ENCODE measurements around the gene ACACB. TPM values are rescaled to one million over a fixed set of nuclear protein-coding genes. Genes with fewer than 3 reads are reported as not detected.

ACACB gene
- total RNA-seq, 1 donor from 2014 or later, result 15.4 TPM

DNA sequence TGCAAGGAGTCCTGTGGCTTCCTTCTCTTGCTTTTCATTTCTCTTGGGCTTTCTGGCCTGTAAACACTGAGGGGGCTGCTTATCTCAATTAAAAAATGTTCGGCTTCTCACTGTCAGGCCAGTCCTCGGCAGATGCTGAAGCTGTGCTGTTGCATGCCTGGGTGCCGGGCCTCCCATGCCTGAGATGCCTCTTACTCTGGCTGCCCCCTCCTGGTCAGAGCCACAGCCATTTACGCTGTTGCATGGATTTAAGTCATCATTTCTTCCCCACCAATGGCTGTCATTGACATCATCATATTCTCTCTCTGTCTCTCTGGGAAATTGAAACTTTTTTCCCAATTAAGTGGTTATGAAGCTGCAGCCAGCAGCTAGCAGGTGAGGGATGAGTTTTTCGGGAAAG lies 139.0 kb downstream of the ACACB start:
- Mint-ChIP-seq H3K27ac (no peak overlapping the region), H3K27me3 (ENCODE audit: low read depth) (no peaks in the 10 kb centered on the region), H3K4me1 (peaks cover 11% of the 10 kb centered on the region), H3K36me3 (peaks cover 18% of the 10 kb centered on the region), H3K4me3 (no peak overlapping the region), H3K9me3 (peaks cover 11% of the 10 kb centered on the region)
- TF ChIP-seq, protein P1, sequence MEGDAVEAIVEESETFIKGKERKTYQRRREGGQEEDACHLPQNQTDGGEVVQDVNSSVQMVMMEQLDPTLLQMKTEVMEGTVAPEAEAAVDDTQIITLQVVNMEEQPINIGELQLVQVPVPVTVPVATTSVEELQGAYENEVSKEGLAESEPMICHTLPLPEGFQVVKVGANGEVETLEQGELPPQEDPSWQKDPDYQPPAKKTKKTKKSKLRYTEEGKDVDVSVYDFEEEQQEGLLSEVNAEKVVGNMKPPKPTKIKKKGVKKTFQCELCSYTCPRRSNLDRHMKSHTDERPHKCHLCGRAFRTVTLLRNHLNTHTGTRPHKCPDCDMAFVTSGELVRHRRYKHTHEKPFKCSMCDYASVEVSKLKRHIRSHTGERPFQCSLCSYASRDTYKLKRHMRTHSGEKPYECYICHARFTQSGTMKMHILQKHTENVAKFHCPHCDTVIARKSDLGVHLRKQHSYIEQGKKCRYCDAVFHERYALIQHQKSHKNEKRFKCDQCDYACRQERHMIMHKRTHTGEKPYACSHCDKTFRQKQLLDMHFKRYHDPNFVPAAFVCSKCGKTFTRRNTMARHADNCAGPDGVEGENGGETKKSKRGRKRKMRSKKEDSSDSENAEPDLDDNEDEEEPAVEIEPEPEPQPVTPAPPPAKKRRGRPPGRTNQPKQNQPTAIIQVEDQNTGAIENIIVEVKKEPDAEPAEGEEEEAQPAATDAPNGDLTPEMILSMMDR (IDR thresholded peaks at IDR 0.05; ENCODE audit: unreplicated experiment), result no peak
- DNase-seq (ENCODE audit: low spot score in 2 of 2, unreplicated experiment in 2 of 2), result no peak

DNA sequence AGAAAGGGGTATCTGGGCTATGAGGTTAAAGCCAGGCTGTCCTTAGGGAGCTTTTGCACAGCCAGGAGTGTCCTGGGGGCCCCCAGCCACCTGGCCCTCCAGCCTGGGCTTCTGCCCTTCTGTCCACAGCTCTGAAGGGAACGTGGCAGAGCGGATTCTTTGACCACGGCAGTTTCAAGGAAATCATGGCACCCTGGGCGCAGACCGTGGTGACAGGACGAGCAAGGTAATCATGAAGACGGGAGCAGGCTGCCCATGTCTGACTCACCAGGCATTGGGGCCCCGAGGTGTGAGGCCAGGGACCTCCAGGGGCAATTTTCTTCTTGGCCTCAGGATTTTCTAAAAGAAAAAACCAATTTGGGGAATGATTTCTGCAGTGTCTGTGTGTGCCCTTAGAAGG lies 139.6 kb downstream of the ACACB start:
- peaks cover 5% of the 10 kb centered on the region for H3K4me1 Mint-ChIP-seq
- DNase-seq (ENCODE audit: low spot score in 2 of 2, unreplicated experiment in 2 of 2), result no peak
- H3K27ac Mint-ChIP-seq, result no peak overlapping the region
- H3K4me3 Mint-ChIP-seq, result no peak overlapping the region
- TF ChIP-seq, protein P1 (IDR thresholded peaks at IDR 0.05; ENCODE audit: unreplicated experiment), result no peak
- H3K36me3 Mint-ChIP-seq, result peaks cover 18% of the 10 kb centered on the region
- H3K27me3 Mint-ChIP-seq (ENCODE audit: low read depth), result no peaks in the 10 kb centered on the region
- H3K9me3 Mint-ChIP-seq, result peaks cover 11% of the 10 kb centered on the region

DNA sequence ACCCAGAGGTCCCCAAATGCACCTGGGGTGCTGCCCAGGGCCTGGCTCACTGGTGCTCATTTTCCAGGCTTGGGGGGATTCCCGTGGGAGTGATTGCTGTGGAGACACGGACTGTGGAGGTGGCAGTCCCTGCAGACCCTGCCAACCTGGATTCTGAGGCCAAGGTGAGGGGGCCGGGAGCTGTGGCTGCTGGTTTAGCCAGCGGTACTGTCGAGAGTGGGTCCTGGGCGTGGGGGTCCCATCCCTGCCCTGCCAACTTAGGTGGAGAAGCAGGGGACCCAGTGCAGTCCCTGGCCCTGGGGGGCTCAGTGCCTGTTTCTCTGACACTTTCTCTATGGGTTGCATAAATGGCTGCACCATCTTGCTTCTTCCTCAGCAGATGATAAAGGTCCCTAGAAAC lies 141.8 kb downstream of the ACACB start:
- TF ChIP-seq, protein P1 (IDR thresholded peaks at IDR 0.05; ENCODE audit: unreplicated experiment), result no peak
- no peak for DNase-seq (ENCODE audit: low spot score in 2 of 2, unreplicated experiment in 2 of 2)
- no peak overlapping the region for H3K27ac Mint-ChIP-seq
- H3K36me3 Mint-ChIP-seq, result peaks cover 15% of the 10 kb centered on the region
- no peak overlapping the region for H3K4me3 Mint-ChIP-seq
- H3K9me3 Mint-ChIP-seq, result peaks cover 11% of the 10 kb centered on the region
- no peaks in the 10 kb centered on the region for H3K4me1 Mint-ChIP-seq
- no peaks in the 10 kb centered on the region for H3K27me3 Mint-ChIP-seq (ENCODE audit: low read depth)

DNA sequence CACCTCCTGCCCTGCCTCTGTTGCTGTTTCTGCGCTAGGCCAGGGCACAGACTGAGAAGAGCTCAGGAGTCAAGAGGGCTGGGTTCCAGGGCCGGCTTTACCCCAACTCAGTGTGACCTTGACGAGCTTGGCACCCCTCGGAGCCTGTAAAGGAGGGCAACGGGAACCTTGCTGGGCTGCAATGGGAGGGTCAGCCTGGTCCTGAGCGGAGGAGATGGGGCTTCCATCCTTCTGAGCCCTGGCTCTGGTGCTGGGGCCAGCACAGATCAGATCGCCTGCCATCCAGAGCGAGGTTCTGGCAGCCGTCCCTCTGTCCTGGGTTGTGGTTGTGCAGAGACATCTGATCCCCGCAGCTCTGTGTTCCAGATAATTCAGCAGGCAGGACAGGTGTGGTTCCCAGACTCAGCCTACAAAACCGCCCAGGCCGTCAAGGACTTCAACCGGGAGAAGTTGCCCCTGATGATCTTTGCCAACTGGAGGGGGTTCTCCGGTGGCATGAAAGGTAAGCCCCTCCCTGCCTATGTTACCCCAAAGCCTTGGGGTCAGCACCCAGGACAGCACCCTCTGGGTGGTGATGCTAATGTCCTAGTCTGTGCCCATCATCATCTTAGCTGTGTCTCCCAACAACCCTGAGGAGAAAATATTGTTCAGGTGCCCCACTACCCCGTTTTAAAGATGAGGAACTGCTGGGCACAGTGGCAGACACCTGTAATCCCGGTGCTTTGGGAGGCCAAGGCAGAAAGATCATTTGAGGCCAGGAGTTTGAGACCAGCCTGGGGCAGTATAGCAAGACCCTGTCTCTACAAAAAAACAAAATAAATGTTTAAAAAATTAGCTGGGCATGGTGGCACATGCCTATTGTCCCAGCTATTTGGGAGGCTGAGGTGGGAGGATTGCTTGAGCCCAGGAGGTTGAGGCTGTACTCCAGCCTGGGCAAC lies 142.5 kb downstream of the ACACB start:
- no peak overlapping the region for H3K4me3 Mint-ChIP-seq
- peaks cover 4% of the 10 kb centered on the region for H3K27me3 Mint-ChIP-seq (ENCODE audit: low read depth)
- H3K9me3 Mint-ChIP-seq, result peaks cover 7% of the 10 kb centered on the region
- DNase-seq (ENCODE audit: low spot score in 2 of 2, unreplicated experiment in 2 of 2), result no peak
- H3K4me1 Mint-ChIP-seq, result no peaks in the 10 kb centered on the region
- H3K27ac Mint-ChIP-seq, result no peak overlapping the region
- TF ChIP-seq, protein P1 (IDR thresholded peaks at IDR 0.05; ENCODE audit: unreplicated experiment), result no peak
- H3K36me3 Mint-ChIP-seq, result peaks cover 14% of the 10 kb centered on the region

DNA sequence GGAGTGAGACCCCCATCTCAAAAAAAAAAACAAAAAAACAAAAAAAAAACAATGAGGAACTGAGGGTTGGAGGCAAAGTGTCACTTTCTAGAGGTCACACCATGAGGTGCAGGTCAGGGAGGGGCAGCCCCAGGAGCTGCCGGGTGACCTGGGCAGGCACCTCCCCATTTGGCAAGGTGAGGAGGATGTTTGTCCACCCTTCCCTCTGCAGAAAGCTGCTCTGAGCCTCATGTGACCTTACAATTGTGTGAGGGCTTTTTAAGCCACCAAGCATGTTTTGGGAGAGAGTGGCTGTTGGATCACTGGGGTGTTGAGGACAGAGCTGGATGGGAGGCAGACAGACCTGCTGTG lies 143.1 kb downstream of the ACACB start:
- TF ChIP-seq, protein P1 (IDR thresholded peaks at IDR 0.05; ENCODE audit: unreplicated experiment), result no peak
- Mint-ChIP-seq H3K36me3 (peaks cover 15% of the 10 kb centered on the region), H3K9me3 (peaks cover 3% of the 10 kb centered on the region), H3K4me1 (no peaks in the 10 kb centered on the region), H3K27me3 (ENCODE audit: low read depth) (peaks cover 4% of the 10 kb centered on the region), H3K4me3 (no peak overlapping the region), H3K27ac (no peak overlapping the region)
- DNase-seq (ENCODE audit: low spot score in 2 of 2, unreplicated experiment in 2 of 2), result no peak

Data from mesothelial cell of epicardium (in vitro differentiated cells).